ENCODE results near the gene PARVA.

Gene PARVA

DNA sequence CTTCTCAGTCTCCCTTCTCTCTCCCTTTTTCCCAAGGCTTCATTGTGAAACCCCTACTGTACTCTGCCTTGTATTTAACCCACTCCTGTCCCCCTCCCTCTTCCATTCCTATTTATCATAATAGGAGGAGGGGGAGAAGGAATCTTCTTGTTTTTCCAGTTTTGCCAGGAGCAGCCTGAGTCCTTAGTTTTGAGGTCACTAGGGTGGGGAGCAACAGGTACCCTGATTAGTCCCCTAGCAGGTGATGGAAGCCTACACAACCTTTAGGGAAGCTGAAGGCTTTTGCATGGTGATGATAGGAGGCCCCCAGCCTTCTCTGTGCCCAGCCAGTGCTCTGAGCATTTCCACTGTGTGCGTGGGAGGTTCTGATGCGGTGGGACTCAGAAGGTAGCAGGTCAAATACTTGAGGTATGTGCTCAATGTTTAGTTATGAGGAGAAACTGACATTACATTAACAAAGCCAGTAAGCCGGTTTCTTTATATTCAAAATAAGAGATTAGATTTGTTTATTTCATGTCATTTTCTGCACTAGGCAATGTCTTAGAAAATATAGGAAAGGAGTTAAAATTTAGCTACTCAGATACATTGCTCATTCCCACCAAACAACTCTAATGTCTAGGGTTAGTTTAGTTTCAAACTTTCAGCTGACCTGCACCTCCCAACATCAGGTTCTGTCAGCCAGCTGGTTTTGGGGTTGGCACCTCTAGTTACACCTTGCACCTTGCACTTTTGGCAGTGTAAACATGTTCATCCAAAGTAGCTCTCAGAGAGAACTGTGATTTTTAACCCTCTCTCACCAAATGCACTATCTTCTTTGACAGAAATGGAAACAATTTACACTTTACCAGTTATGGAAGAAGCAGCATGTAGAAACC, 26.0 kb downstream of the PARVA start:
- no peak for DNase-seq (ENCODE audit: low read depth)

DNA sequence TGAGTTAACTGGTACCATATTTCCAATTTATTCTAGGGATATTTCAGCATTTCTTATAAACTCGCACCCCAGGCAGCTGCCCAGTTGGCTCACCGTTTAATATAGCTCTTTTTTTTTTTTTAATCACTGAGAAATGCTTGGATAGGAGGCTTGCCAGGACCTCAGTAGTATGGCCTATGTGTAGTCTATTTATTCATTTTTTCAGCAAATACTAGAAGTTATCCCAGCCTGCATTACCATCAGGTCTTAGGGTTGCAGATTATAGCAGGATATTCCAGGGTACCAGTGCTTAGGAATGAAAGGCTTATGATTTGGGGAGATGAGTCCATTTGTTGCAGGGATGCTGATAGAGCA, 26.6 kb downstream of the PARVA start:
- no peak for DNase-seq (ENCODE audit: low read depth)

- DNase-seq (ENCODE audit: low read depth): no peak
These were observed 27.1 kb downstream of the PARVA start for GRCh38 chr11:12404436-12404835.

DNA sequence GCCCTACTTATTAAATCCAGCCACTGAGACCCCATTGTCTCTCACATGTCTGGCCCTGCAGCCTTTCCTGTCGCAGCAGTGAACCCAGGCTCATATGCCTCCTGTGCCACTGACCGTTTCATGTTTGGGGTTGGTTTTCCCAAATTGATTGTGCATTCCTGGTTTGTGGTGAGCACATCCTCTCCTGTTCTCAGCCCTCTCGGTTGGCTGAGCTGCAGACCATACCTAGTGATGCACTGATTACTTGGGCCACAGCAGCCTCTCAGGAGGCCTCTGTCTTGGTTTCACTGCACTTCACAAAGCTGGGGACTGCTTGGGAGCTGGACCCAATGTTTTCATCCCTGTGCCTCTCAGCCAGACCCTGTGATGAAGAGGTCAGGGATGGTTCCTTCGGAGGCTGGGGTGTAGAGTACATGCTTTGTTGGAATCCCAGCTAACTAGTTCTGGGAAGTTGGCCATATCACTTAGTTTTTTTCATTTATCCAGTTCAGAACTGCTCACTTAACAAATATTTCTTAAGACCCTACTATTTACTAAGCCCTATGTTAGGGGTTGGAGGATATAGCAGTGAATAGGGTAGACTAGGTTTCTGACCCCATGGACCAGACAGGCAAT, 30.9 kb downstream of the PARVA start:
- no peak for DNase-seq (ENCODE audit: low read depth)

DNA sequence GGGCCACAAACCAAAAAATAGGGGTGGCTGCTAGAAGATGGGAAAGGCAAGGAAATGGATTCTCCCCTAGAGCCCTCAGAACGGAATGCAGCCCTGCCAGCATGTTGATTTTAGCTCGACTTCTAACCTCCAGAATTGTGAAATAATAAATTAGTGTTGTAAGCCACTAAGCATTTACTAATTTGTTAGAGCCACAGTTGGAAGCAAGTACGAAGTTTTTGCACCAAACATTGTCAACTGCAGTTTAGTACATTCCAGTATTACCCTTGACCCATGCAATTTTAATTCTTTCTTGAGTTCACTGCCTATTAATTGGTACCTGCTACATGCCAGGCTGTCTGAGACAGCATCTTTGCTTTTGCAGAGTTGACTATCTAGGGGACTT, 32.2 kb downstream of the PARVA start:
- no peak for DNase-seq (ENCODE audit: low read depth)

GRCh38 chr11:12410006-12410728, 32.8 kb downstream of the PARVA start:
- peak; percentile 62 for DNase-seq (ENCODE audit: low read depth)

DNA sequence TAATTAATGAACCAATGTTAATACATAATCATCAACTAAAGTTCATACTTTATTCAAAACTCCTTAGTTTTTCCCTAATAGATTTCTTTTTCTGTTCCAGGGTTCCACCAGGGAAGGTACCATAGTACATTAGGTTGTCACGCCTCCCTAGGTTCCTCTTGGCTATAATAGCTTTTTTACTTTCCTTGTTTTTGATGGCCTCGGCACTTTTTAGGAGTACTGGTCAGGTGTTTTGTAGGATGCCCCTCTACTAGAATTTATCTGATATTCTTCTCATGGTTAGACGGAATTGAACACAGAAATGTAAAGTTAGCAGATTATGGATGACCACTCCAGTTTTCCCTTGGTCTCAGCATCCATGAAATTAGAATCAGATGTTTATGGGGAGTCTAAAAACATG, 34.0 kb downstream of the PARVA start:
- DNase-seq (ENCODE audit: low read depth): no peak

- DNase-seq (ENCODE audit: low read depth): peak; percentile 96
These were observed 34.7 kb downstream of the PARVA start for GRCh38 chr11:12411806-12412727.

- DNase-seq (ENCODE audit: low read depth): peak; percentile 35
These were observed 36.0 kb downstream of the PARVA start for GRCh38 chr11:12413141-12414052.

- no peak for DNase-seq (ENCODE audit: low read depth)
These were observed 37.2 kb downstream of the PARVA start for GRCh38 chr11:12414611-12415010.

GRCh38 chr11:12415342-12415966, 38.1 kb downstream of the PARVA start:
- DNase-seq (ENCODE audit: low read depth): no peak

GRCh38 chr11:12416552-12416951, 39.2 kb downstream of the PARVA start:
- no peak for DNase-seq (ENCODE audit: low read depth)

- no peak for DNase-seq (ENCODE audit: low read depth)
These were observed 40.6 kb downstream of the PARVA start for GRCh38 chr11:12417691-12418611.

DNA sequence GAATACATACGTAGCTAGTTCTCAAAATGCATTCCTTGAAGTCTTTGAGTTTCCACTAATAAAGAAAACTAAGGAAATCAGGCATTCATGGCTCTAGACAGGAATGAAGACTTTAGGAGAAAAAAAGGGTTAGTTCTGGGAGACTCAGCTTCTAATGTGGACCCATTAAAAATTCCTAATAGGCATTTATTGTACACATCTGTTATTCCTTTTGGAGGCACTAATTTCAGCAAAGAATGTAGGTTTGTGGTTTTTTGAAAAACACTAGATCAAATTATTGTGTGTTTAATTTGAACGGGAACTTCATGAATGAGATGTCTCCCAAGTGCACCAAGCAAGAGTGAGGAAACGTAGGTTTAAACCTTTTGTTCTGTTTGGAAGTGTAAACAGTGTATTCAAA, 42.7 kb downstream of the PARVA start:
- DNase-seq (ENCODE audit: low read depth): no peak

GRCh38 chr11:12420706-12421105, 43.3 kb downstream of the PARVA start:
- DNase-seq (ENCODE audit: low read depth): no peak

- no peak for DNase-seq (ENCODE audit: low read depth)
These were observed 44.0 kb downstream of the PARVA start for GRCh38 chr11:12421386-12421785.

DNA sequence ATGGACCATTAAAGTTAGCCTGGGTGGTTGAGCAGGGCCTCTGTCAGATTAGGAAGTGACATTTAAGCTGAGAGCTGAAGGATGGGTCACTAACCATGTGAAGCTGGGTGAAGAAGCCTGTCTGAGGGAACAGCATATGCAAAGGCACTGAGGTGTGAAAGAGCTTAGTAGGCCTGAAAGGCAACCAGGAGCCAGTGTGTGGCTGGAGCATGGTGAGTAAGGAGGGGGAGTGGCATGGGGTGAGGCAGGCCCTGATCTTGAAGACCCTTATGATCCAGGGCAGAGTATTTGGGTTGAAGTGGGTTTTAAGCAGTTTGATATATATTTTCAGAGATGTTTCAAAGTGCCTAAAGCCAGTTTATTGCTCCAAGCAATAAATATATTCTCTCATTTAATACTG, 48.8 kb downstream of the PARVA start:
- DNase-seq (ENCODE audit: low read depth): no peak

DNA sequence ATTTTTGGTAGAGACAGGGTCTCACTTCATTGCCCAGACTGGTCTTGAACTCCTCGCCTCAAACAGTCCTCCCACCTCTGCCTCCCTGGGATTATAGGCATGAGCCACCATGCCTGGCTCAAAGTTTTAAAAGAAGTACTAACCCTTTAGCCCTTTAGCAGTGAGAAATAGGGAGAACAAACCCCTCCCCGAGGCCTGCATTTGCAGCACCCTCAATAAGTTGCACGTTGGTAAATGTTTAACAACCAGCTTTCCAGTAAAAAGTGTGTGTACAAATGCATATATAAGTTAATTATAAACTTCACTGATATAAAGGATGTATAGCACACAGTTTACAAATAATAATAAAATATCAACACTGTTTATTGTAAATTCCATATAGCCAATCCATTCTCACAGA, 51.8 kb downstream of the PARVA start:
- DNase-seq (ENCODE audit: low read depth): no peak

DNA sequence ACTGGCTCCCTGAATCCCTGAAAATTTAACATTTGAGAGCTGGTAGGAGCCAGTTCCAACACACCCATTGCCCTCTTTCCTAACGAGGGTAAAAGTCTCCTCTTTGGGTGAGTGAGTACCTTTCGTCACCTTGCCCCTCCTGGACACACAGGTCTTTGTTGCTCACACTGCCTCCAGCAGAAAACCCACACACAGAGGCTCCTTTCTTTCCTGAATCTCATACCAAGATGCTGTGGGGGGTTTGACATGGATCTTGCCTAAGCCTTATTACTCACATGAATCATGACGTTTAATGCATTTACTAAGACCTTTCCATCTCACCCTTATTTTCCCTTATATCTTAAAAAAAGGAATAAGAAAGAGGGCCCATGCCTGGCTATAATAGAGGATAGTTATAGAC, 53.0 kb downstream of the PARVA start:
- DNase-seq (ENCODE audit: low read depth): peak; percentile 77

Measured in ELR (cell line).